ENCODE data around the gene AACS.

GRCh38 chr12:125175576-125175975 lies 110.3 kb downstream of the AACS start:
- TF ChIP-seq CTCF (IDR thresholded peaks at IDR 0.05; ENCODE audit: poor library complexity, severe bottlenecking) (no peak), EZH2 (IDR thresholded peaks at IDR 0.05; ENCODE audit: borderline replicate concordance, insufficient read depth, low read length, poor library complexity, severe bottlenecking) (no peak), SMC3 (conservative IDR thresholded peaks at IDR 0.05; ENCODE audit: poor library complexity) (no peak), POLR2AphosphoS5 (IDR thresholded peaks at IDR 0.05) (no peak)
